K562 (cell line): ENCODE measurements around the gene DAGLB. TPM values are rescaled to one million over a fixed set of nuclear protein-coding genes. Genes with fewer than 3 reads are reported as not detected.

Experiments
- CBFA2T3 ChIP-seq: fragments of 450-650 bp; IDR thresholded peaks from 2 replicates; pipeline ENCODE4 v1.6.1; 2017
- ETV5 ChIP-seq: sonication (generic); formaldehyde crosslinking; IDR thresholded peaks from 2 replicates; pipeline ENCODE4 v1.4.0; 2020; ENCODE audit warnings: low read depth, mild to moderate bottlenecking, missing genetic modification reagents
- HDAC1 ChIP-seq, 2 experiments: fragments of 450-650 bp; IDR thresholded peaks; 2 replicates each; pipeline ENCODE4 v1.6.1; 2016 to 2017; ENCODE audit warnings: inconsistent platforms in 1 of 2, mild to moderate bottlenecking in 1 of 2, moderate library complexity in 1 of 2
- JUN ChIP-seq, 2 experiments: sonication (generic) in 1 of 2; formaldehyde crosslinking in 1 of 2; IDR thresholded peaks; 2 replicates each; pipeline versions ENCODE4 v1.6.1 to v1.8.0; 2012 to 2022; ENCODE audit warnings: borderline replicate concordance in 2 of 2, mild to moderate bottlenecking in 2 of 2, improper control_type of control experiment in 1 of 2, low read depth in 1 of 2, low read length in 1 of 2, missing genetic modification reagents in 1 of 2
- TBP ChIP-seq: optimal IDR thresholded peaks from 2 replicates; pipeline ENCODE3; 2011; ENCODE audit warnings: low read depth, low read length, improper control_type of control experiment
- TEAD4 ChIP-seq, 2 experiments: sonication (generic) in 1 of 2; formaldehyde crosslinking in 1 of 2; IDR thresholded peaks; 2 replicates each; pipeline versions ENCODE4 v1.6.1 to v1.8.0; 2012 to 2022; ENCODE audit warnings: borderline replicate concordance in 1 of 2, inconsistent platforms in 1 of 2, low read length in 1 of 2, mild to moderate bottlenecking in 1 of 2, missing genetic modification reagents in 1 of 2
- polyA plus RNA-seq, 8 experiments: library from polyadenylated mRNA; depleted of rRNA in 4 of 8; stranded (reverse) in 5 of 8; unstranded in 3 of 8; fragments of >200 nt; fragmentation: Nextera tagmentation in 2 of 8; fragmentation: Illumina TruSeq in 1 of 8; extraction: Ambion mirVana in 2 of 8; extraction: Trizol in 1 of 8; gene quantifications; 2 replicates each; pipeline versions ENCODE4 v1.2.1 to v1.2.3, GENCODE V29; 2011 to 2014; ENCODE audit warnings: inconsistent platforms in 1 of 8, missing spikeins in 1 of 8
- total RNA-seq, 7 experiments: library from RNA; depleted of rRNA in 6 of 7; stranded (reverse); fragments of >200 nt in 6 of 7; fragmentation: Illumina TruSeq in 2 of 7; extraction: Trizol in 2 of 7; gene quantifications; 2 replicates each; pipeline versions ENCODE4 v1.2.1 to v1.2.3, GENCODE V29; 2011 to 2021; ENCODE audit warnings: low replicate concordance in 1 of 7
- TF ChIP-seq, protein P1 (sequence below), 2 experiments: fragments of 450-650 bp; IDR thresholded peaks; 2 replicates each; pipeline ENCODE4 v1.6.1; 2016; ENCODE audit warnings: mild to moderate bottlenecking in 2 of 2, borderline replicate concordance in 1 of 2, low read depth in 1 of 2, moderate library complexity in 1 of 2
- TF ChIP-seq, protein P2 (sequence below): sonication (generic); formaldehyde crosslinking; IDR thresholded peaks from 2 replicates; pipeline ENCODE4 v1.9.0; 2022; ENCODE audit warnings: mild to moderate bottlenecking, missing genetic modification reagents
- TF ChIP-seq, protein P3 (sequence below), 2 experiments: IDR thresholded peaks in 1 of 2; conservative IDR thresholded peaks in 1 of 2; 2 replicates each; pipeline ENCODE4 v1.6.1; 2016; ENCODE audit warnings: low read depth in 2 of 2, mild to moderate bottlenecking in 1 of 2, missing compliant biosample characterization in 1 of 2, missing genetic modification characterization in 1 of 2, moderate library complexity in 1 of 2

DAGLB gene
- total and polyA plus RNA-seq, 9 of the 15 experiments (the other 6 are each of a cell fraction or from before 2014, with no cell fraction given) = 0.92 to 16.4 (median 9.3) TPM

GRCh38 chr7:6446838-6447580 is 745 bp downstream of the DAGLB start (continued):
- TF ChIP-seq, protein P1, sequence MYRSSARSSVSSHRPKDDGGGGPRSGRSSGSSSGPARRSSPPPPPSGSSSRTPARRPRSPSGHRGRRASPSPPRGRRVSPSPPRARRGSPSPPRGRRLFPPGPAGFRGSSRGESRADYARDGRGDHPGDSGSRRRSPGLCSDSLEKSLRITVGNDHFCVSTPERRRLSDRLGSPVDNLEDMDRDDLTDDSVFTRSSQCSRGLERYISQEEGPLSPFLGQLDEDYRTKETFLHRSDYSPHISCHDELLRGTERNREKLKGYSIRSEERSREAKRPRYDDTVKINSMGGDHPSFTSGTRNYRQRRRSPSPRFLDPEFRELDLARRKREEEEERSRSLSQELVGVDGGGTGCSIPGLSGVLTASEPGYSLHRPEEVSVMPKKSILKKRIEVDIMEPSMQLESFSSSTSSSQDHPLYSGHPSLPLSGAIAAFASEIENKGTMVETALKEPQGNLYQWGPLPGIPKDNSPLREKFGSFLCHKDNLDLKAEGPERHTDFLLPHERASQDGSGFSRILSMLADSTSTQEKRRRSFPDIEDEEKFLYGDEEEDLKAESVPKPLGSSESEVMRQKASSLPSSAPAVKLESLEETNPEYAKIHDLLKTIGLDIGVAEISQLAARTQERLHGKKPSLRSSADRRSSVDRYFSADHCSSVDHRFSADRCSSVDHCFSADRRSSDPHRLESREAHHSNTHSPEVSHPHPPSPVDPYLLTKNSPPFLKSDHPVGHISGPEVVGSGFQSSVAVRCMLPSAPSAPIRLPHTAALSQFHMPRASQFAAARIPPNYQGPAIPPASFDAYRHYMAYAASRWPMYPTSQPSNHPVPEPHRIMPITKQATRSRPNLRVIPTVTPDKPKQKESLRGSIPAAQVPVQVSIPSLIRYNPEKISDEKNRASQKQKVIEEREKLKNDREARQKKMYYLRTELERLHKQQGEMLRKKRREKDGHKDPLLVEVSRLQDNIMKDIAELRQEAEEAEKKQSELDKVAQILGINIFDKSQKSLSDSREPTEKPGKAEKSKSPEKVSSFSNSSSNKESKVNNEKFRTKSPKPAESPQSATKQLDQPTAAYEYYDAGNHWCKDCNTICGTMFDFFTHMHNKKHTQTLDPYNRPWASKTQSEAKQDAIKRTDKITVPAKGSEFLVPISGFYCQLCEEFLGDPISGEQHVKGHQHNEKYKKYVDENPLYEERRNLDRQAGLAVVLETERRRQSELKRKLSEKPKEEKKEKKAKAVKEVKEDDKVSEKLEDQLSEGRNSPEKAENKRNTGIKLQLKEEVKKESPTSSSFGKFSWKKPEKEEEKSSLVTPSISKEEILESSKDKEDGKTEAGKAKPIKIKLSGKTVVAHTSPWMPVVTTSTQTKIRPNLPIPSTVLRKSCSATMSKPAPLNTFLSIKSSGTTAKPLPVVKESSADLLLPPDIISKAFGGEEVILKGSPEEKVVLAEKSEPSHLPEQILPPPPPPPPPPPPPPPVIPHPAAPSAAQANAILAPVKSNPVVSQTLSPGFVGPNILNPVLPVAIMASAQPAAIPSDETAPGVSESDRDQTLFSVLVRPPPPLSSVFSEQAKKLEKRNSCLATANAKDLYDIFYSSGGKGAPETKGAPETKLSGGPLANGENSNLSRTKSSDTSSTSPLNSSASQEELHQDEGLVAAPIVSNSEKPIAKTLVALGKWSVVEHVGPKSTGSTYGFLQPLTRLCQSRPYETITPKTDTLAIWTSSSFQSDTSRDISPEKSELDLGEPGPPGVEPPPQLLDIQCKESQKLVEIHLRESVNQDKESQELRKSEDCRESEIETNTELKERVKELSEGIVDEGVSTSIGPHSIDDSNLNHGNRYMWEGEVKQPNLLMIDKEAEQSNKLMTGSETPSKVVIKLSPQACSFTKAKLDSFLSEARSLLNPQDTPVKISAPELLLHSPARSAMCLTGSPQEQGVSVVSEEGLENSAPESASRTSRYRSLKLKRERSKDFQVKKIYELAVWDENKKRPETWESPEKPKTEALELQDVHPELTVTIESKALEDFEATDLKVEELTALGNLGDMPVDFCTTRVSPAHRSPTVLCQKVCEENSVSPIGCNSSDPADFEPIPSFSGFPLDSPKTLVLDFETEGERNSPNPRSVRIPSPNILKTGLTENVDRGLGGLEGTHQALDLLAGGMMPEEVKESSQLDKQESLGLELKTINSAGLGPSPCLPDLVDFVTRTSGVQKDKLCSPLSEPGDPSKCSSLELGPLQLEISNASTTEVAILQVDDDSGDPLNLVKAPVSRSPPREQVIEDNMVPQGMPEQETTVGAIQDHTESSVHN (IDR thresholded peaks at IDR 0.05; ENCODE audit: borderline replicate concordance in 1 of 2, low read depth in 1 of 2) = no peak
- TF ChIP-seq CBFA2T3 = peak; percentile 29
- TF ChIP-seq JUN (IDR thresholded peaks at IDR 0.05; ENCODE audit: borderline replicate concordance, low read depth, low read length) = peak; percentile 7; the same call in 1 of the 2 replicates
- TF ChIP-seq JUN (CRISPR knock-in tag; IDR thresholded peaks at IDR 0.05; ENCODE audit: borderline replicate concordance) = no peak
- peak; percentile 29; the same call in 1 of the 2 replicates for TF ChIP-seq TEAD4 (IDR thresholded peaks at IDR 0.05; ENCODE audit: low read length)
- no peak for TF ChIP-seq TEAD4 (CRISPR knock-in tag; IDR thresholded peaks at IDR 0.05; ENCODE audit: borderline replicate concordance)
- TF ChIP-seq TBP = peak; percentile 34
- TF ChIP-seq HDAC1 (IDR thresholded peaks at IDR 0.05) = no peak
- TF ChIP-seq ETV5 = 0 out of 2 replicates have a peak, but pooled peaks have one; percentile 8
- TF ChIP-seq, protein P2, sequence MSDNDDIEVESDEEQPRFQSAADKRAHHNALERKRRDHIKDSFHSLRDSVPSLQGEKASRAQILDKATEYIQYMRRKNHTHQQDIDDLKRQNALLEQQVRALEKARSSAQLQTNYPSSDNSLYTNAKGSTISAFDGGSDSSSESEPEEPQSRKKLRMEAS (CRISPR knock-in tag) = 0 out of 2 replicates have a peak, but pooled peaks have one; percentile 11
- TF ChIP-seq, protein P3, sequence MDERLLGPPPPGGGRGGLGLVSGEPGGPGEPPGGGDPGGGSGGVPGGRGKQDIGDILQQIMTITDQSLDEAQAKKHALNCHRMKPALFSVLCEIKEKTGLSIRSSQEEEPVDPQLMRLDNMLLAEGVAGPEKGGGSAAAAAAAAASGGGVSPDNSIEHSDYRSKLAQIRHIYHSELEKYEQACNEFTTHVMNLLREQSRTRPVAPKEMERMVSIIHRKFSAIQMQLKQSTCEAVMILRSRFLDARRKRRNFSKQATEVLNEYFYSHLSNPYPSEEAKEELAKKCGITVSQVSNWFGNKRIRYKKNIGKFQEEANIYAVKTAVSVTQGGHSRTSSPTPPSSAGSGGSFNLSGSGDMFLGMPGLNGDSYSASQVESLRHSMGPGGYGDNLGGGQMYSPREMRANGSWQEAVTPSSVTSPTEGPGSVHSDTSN (CRISPR knock-in tag; IDR thresholded peaks at IDR 0.05; ENCODE audit: low read depth) = no peak
- TF ChIP-seq, protein P3 (tag; conservative IDR thresholded peaks at IDR 0.05; ENCODE audit: low read depth) = 0 out of 2 replicates have a peak, but pooled peaks have one; percentile 10
